ENCODE measurements around the gene SNTB2.

DNA sequence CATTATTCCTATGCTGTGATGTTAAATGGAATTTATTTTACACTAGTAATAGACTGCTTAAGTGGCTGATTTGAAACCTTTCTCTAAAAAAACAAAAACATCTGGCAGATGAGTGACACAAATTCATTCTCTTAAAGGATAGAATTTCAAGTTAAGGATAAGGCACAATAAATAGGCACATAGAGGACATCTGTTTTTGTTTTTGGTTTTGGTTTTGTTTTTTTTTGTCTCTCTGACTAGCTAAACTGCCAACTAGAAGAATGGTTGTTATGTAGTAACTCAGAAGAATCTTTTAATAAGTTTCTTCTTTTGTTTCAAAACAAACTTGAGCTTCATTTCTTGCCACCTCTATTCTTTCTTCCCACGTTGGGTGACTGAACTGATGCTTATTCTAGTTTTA is 119.1 kb downstream of the SNTB2 start:
- TF ChIP-seq USF2 (IDR thresholded peaks at IDR 0.05; ENCODE audit: low read length) (no peak), POLR2A (IDR thresholded peaks at IDR 0.05; ENCODE audit: control extremely low read depth in 1 of 2, low read depth in 2 of 2, low read length in 2 of 2) (no peak), CEBPB (IDR thresholded peaks at IDR 0.05; ENCODE audit: low read depth, low read length) (no peak)
- TF ChIP-seq, protein P1, sequence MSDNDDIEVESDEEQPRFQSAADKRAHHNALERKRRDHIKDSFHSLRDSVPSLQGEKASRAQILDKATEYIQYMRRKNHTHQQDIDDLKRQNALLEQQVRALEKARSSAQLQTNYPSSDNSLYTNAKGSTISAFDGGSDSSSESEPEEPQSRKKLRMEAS (IDR thresholded peaks at IDR 0.05): no peak
